Hepatocyte (in vitro differentiated cells): ENCODE measurements around the gene PPP1R2. TPM values are rescaled to one million over a fixed set of nuclear protein-coding genes. Genes with fewer than 3 reads are reported as not detected.
"Not testable (repeated sequence)": the region's sequence is repeated elsewhere in the genome, so short reads cannot be mapped to it uniquely, and the experiment has no call there.

Experiments
- DNase-seq: peaks from one replicate; pipeline ENCODE4 v3.0.0-alpha.2; 2016; ENCODE audit warnings: low spot score
- H2AFZ ChIP-seq: fragments of 200-600 bp; sonication (generic); 2 replicates; pipeline ENCODE4 v1.6.0; 2016; ENCODE audit warnings: antibody characterized with exemption, mild to moderate bottlenecking
- H3K27ac ChIP-seq: fragments of 200-600 bp; sonication (generic); 2 replicates; pipeline ENCODE4 v1.5.1; 2016; ENCODE audit warnings: mild to moderate bottlenecking
- H3K27me3 ChIP-seq: fragments of 200-600 bp; sonication (generic); 2 replicates; pipeline ENCODE4 v1.6.1; 2016
- H3K36me3 ChIP-seq: fragments of 200-600 bp; sonication (generic); replicated peaks from 2 replicates; pipeline ENCODE4 v1.5.1; 2016; ENCODE audit warnings: low read depth; ENCODE audit not compliant: insufficient read depth
- H3K4me1 ChIP-seq: fragments of 200-600 bp; sonication (generic); 2 replicates; pipeline ENCODE4 v1.5.1; 2016; ENCODE audit warnings: mild to moderate bottlenecking, moderate library complexity; ENCODE audit not compliant: insufficient read depth
- H3K4me2 ChIP-seq: fragments of 200-600 bp; sonication (generic); 2 replicates; pipeline ENCODE4 v1.6.0; 2016
- H3K4me3 ChIP-seq: fragments of 200-600 bp; sonication (generic); 2 replicates; pipeline ENCODE4 v1.5.1; 2016; ENCODE audit warnings: mild to moderate bottlenecking
- H3K79me2 ChIP-seq: fragments of 200-600 bp; sonication (generic); 2 replicates; pipeline ENCODE4 v1.6.0; 2017; ENCODE audit warnings: mild to moderate bottlenecking
- H3K9me2 ChIP-seq: fragments of 200-600 bp; sonication (generic); replicated peaks from 2 replicates; pipeline ENCODE4 v1.6.0; 2017; ENCODE audit warnings: mild to moderate bottlenecking; ENCODE audit not compliant: insufficient read depth
- H3K9me3 ChIP-seq: fragments of 200-600 bp; sonication (generic); 2 replicates; pipeline ENCODE4 v1.5.1; 2016; ENCODE audit warnings: low read depth, mild to moderate bottlenecking
- H4K20me1 ChIP-seq: fragments of 200-600 bp; sonication (generic); 2 replicates; pipeline ENCODE4 v1.6.0; 2016; ENCODE audit warnings: mild to moderate bottlenecking; ENCODE audit not compliant: insufficient read depth, poor library complexity, severe bottlenecking
- CTCF ChIP-seq: fragments of 200-600 bp; sonication (generic); IDR thresholded peaks from 2 replicates; pipeline ENCODE4 v1.5.1; 2016; ENCODE audit warnings: antibody characterized with exemption, mild to moderate bottlenecking; ENCODE audit not compliant: poor library complexity
- EZH2 ChIP-seq: fragments of 200-600 bp; sonication (generic); IDR thresholded peaks from 2 replicates; pipeline ENCODE4 v1.6.1; 2016; ENCODE audit warnings: antibody characterized with exemption, mild to moderate bottlenecking, borderline replicate concordance
- EZH2phosphoT487 ChIP-seq: fragments of 200-600 bp; sonication (generic); IDR thresholded peaks from one replicate; pipeline ENCODE4 v1.6.1; 2018; ENCODE audit warnings: antibody characterized with exemption, mild to moderate bottlenecking, low read depth, moderate library complexity; ENCODE audit not compliant: unreplicated experiment, severe bottlenecking
- WGBS: methylation state at CpG from one replicate; pipeline ENCODE4 v1.1.6; 2016; ENCODE audit warnings: low lambda C conversion rate; ENCODE audit errors: missing lambda C conversion rate; 5-methylcytosine and 5-hydroxymethylcytosine counted together
- polyA plus RNA-seq: library from polyadenylated mRNA; unstranded; fragments of >200 nt; fragmentation: Nextera tagmentation; extraction: Ambion mirVana; gene quantifications from 2 replicates; pipeline ENCODE4 v1.2.1, GENCODE V29; 2016
- total RNA-seq: library from RNA; depleted of rRNA; stranded (reverse); fragments of >200 nt; gene quantifications from 2 replicates; pipeline ENCODE4 v1.2.3, GENCODE V29; 2014

PPP1R2 gene
- total and polyA plus RNA-seq, 2 experiments from 2014 or later = 49.1 to 53.4 TPM

DNA sequence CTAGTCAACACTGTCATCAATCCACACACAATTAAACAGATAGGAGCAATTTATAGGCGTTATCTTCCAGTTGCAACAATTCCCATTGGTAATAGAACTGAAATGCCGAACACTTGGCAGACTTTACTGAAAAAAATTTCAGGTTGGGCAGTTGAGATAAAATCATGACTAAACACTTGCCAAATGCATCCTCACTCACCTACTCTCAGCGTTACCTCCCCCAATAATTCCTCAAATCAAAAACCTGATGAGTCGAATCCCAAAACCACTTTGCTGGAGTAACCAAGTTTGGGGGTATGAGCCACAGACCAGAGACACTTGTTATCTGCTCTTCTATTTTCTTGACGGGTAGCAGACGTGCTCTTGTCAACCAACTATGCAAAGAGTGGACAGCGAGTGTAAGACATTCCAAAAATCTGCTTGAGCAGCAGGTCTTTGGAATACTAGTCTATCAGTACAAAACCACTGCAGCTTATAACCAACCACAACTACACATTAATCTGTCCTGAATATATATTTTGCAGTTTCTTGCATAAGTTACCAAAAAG is 30.3 kb downstream of the PPP1R2 start:
- Histone ChIP-seq H3K4me1 (no peaks in the 10 kb centered on the region), H3K4me3 (no peak overlapping the region), H2AFZ (no peak overlapping the region), H3K27ac (no peak overlapping the region), H3K36me3 (no peaks in the 10 kb centered on the region), H3K79me2 (no peaks in the 10 kb centered on the region), H3K9me3 (no peaks in the 10 kb centered on the region), H4K20me1 (no peaks in the 10 kb centered on the region), H3K9me2 (no peaks in the 10 kb centered on the region), H3K27me3 (no peaks in the 10 kb centered on the region), H3K4me2 (no peak overlapping the region)
- DNase-seq = peak; percentile 1
- WGBS = 51% methylated on average over 7 of the region's 7 CpGs
- no peak for TF ChIP-seq EZH2phosphoT487
- no peak for TF ChIP-seq EZH2
- TF ChIP-seq CTCF = no peak

GRCh38 chr3:195511136-195511535 is 32.0 kb downstream of the PPP1R2 start:
- no peak for TF ChIP-seq EZH2
- TF ChIP-seq EZH2phosphoT487 = no peak
- TF ChIP-seq CTCF = no peak
- Histone ChIP-seq H3K4me3 (no peak overlapping the region), H3K27me3 (no peaks in the 10 kb centered on the region), H3K79me2 (no peaks in the 10 kb centered on the region), H3K9me2 (no peaks in the 10 kb centered on the region), H3K4me1 (no peaks in the 10 kb centered on the region), H3K27ac (no peak overlapping the region), H3K4me2 (no peak overlapping the region), H3K36me3 (no peaks in the 10 kb centered on the region), H4K20me1 (no peaks in the 10 kb centered on the region), H2AFZ (no peak overlapping the region), H3K9me3 (no peaks in the 10 kb centered on the region)
- 94% methylated on average over 6 of the region's 6 CpGs for WGBS
- peak; percentile 0 for DNase-seq

GRCh38 chr3:195508185-195508584 is 34.9 kb downstream of the PPP1R2 start:
- WGBS = 94% methylated on average over 1 of the region's 1 CpG
- H3K4me1 ChIP-seq = no peaks in the 10 kb centered on the region
- H3K9me3 ChIP-seq = no peaks in the 10 kb centered on the region
- H2AFZ ChIP-seq = no peak overlapping the region
- H3K4me2 ChIP-seq = no peak overlapping the region
- H3K27ac ChIP-seq = no peak overlapping the region
- TF ChIP-seq EZH2phosphoT487 (no peak), EZH2 (no peak)
- no peak for DNase-seq
- H3K36me3 ChIP-seq = no peaks in the 10 kb centered on the region
- H3K9me2 ChIP-seq = no peaks in the 10 kb centered on the region
- H3K27me3 ChIP-seq = no peaks in the 10 kb centered on the region
- no peak overlapping the region for H3K4me3 ChIP-seq
- no peaks in the 10 kb centered on the region for H4K20me1 ChIP-seq
- no peaks in the 10 kb centered on the region for H3K79me2 ChIP-seq

GRCh38 chr3:195475614-195476013 is 67.5 kb downstream of the PPP1R2 start:
- Histone ChIP-seq H3K4me1 (no peaks in the 10 kb centered on the region), H3K4me2 (no peak overlapping the region), H3K36me3 (no peaks in the 10 kb centered on the region), H3K79me2 (no peaks in the 10 kb centered on the region), H3K27ac (no peak overlapping the region), H4K20me1 (no peaks in the 10 kb centered on the region), H3K4me3 (no peak overlapping the region), H3K9me3 (no peaks in the 10 kb centered on the region), H3K27me3 (no peaks in the 10 kb centered on the region), H2AFZ (no peak overlapping the region), H3K9me2 (no peaks in the 10 kb centered on the region)
- no peak for DNase-seq
- no peak for TF ChIP-seq EZH2phosphoT487
- TF ChIP-seq EZH2 = no peak
- TF ChIP-seq CTCF = no peak
- WGBS = 90% methylated on average over 3 of the region's 3 CpGs

DNA sequence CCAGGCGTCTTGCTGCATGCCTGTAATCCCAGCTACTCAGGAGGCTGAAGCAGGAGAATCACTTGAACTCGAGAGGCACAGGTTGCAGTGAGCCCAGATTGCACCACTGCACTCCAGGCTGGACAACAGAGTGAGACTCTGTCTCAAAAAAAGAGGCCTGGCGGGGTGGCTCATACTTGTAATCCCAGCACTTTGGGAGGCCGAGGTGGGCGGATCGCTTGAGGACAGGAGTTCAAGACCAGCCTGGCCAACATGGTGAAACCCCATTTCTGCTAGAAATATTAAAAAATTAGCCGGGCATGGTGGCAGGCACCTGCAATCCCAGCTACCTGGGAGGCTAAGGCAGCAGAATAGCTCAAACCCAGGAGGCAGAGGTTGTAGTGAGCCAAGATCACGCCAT is 68.0 kb downstream of the PPP1R2 start:
- DNase-seq, H3K4me3 ChIP-seq, H3K4me2 ChIP-seq, H2AFZ ChIP-seq, H3K79me2 ChIP-seq, H4K20me1 ChIP-seq, H3K4me1 ChIP-seq, H3K36me3 ChIP-seq, H3K9me2 ChIP-seq, H3K27me3 ChIP-seq, H3K27ac ChIP-seq, H3K9me3 ChIP-seq: not testable (repeated sequence)
- 87% methylated on average over 8 of the region's 8 CpGs for WGBS
